ENCODE results near the gene TPRKB.
"Not testable (repeated sequence)": the region's sequence is repeated elsewhere in the genome, so short reads cannot be mapped to it uniquely, and the experiment has no call there.

The TPRKB gene

DNA sequence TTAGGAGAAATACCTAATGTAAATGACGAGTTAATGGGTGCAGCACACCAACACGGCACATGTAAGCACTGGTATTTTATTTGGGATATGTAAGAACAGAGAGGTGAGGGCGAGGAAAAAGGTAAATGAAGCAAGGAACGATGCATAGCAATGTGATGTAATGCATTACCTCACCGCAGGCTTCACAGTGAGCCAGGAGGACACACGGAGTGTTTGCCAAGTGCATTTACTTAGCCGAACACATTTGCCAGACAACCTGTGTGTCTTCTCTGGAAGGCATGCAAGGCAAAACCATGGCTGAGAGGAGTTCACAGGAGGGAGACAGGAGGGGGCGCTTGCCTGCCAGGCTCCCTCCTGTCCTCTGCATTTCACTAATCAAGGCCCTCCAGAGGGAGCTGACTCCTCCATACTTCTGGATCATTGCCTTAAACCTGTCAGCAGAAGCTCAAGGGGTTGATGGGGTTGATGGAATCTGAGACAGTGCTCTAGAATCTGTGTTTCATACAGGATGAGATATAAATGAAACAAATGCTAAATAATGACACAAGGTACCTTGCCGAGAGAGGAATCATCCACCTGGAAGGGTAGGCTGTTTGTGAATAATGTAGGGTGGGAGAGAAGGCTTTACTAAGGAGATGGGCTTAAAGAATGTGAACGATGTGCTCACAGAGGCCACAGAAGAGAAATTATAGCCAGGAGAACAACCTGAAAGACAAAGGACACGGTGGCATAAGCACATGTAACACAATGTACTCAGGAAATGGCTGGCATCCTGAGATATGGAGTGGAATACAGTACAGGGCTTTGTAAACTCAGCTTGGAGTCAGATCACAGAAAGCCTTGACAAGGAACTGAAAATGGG lies 9.1 kb upstream of the TPRKB start:
- DNase-seq (ENCODE audit: low read depth, low spot score), result no peak
- no peak overlapping the region for H3K27ac ChIP-seq

- no peak for DNase-seq (ENCODE audit: low read depth, low spot score)
- H3K27ac ChIP-seq, result no peak overlapping the region
Observed at GRCh38 chr2:73740767-73741166, 3.6 kb upstream of the TPRKB start.

- peak; percentile 10 for DNase-seq (ENCODE audit: low read depth, low spot score)
Observed at GRCh38 chr2:73739101-73739500, 2.0 kb upstream of the TPRKB start.

GRCh38 chr2:73736378-73736777 lies 767 bp downstream of the TPRKB start:
- peak overlapping the region; percentile 54 for H3K27ac ChIP-seq
- DNase-seq (ENCODE audit: low read depth, low spot score), result no peak

More at GRCh38 chr2:73739101-73739500, 2.0 kb upstream of the TPRKB start:
- H3K27ac ChIP-seq, result no peak overlapping the region

GRCh38 chr2:73730810-73731209 lies 6.3 kb downstream of the TPRKB start:
- no peak for DNase-seq (ENCODE audit: low read depth, low spot score)
- no peak overlapping the region for H3K27ac ChIP-seq

DNA sequence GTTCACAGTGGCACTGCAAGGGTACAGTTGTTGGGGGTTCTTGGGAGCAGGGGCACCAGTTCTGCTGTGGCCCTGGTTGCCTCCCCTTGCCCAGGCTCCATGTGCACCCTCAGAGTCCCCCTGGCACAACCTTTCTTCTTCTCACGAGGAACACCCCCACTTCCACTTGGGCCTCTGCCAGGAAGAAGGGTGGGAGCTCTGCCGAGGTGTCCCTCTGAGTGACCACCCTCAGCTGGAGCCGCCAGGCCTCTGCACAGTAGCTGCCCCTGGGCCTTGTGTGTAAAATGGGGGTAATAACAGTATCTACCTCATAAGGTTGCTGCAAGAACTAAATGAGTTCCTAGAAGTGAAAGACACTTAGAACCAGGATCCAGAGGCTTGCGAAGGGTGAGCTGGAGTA lies 8.4 kb downstream of the TPRKB start:
- no peak overlapping the region for H3K27ac ChIP-seq
- DNase-seq (ENCODE audit: low read depth, low spot score), result no peak

GRCh38 chr2:73728043-73728442 lies 9.1 kb downstream of the TPRKB start:
- DNase-seq (ENCODE audit: low read depth, low spot score), result no peak
- no peak overlapping the region for H3K27ac ChIP-seq

DNA sequence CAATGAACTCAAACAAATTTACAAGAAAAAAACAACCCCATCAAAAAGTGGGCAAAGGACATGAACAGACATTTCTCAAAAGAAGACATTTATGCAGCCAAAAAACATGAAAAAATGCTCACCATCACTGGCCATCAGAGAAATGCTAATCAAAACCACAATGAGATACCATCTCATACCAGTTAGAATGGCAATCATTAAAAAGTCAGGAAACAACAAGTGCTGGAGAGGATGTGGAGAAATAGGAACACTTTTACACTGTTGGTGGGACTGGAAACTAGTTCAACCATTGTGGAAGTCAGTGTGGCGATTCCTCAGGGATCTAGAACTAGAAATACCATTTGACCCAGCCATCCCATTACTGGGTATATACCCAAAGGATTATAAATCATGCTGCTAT lies 10.5 kb downstream of the TPRKB start:
- not testable (repeated sequence) for H3K27ac ChIP-seq

DNA sequence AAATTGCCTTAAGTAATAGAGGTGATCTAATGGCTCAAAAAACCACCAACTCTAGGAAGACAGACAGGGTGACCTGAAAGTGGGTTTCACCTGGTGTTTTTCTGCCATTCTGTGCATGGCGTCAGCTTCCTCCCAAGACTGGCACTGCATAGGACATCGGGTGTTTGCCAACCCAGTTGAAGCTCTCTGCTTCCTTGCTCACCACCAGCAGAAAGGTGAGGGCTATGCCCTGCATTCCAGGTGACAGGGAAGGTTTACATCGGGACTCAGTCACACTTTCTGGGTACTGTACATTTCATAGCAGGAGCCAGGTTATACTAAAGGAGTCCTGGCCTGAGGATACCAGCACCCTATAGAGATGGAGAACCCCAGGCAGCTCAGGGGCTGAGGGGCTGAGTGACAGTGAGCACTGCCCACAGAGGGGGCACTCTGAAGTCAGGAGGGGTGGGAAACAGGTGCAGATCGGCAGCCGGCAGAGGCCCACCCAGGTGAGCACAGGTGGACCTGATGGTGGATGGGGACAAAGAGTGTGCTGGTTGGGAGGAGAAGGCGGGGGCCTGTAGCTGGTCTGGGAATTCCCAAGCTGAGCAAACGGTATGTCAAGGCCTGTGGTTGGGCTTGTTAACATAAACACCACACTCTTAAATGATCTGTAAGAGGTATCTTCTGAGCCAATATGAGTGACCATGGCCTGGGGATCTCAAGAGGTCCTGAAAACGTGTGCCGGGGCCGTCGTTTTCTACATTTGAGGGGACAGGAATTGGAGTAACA lies 18.1 kb downstream of the TPRKB start:
- H3K27ac ChIP-seq, result no peak overlapping the region
- DNase-seq (ENCODE audit: low read depth, low spot score), result no peak

More for the DNA sequence above, 10.5 kb downstream of the TPRKB start:
- DNase-seq (ENCODE audit: low read depth, low spot score), result not testable (repeated sequence)

- DNase-seq (ENCODE audit: low read depth, low spot score), result no peak
- no peak overlapping the region for H3K27ac ChIP-seq
Observed at GRCh38 chr2:73718421-73718820, 18.7 kb downstream of the TPRKB start.

DNA sequence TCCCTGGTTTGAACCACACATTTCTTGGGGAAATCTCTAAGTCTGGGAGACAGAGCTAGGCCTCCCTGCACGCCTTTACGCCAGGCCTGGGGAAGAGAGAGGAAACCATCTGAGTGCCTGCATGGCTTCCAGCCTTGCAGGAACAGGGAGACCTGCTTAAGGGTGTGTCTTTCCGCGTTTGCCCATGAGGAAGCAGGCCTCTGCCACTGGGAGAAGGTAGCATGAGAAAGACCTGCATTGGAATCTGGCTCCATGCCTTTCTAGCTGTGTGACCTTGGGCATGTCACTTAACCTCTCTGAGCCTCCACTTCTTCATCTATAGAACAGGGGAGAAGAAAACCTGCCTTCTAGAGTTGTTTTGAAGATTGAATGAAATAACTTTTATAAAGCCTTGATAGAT lies 19.4 kb downstream of the TPRKB start:
- not testable (repeated sequence) for H3K27ac ChIP-seq; DNase-seq (ENCODE audit: low read depth, low spot score)

GRCh38 chr2:73717251-73717606 lies 19.9 kb downstream of the TPRKB start:
- H3K27ac ChIP-seq, result no peak overlapping the region
- no peak for DNase-seq (ENCODE audit: low read depth, low spot score)

GRCh38 chr2:73716543-73717250 lies 20.4 kb downstream of the TPRKB start:
- no peak for DNase-seq (ENCODE audit: low read depth, low spot score)
- no peak overlapping the region for H3K27ac ChIP-seq

DNA sequence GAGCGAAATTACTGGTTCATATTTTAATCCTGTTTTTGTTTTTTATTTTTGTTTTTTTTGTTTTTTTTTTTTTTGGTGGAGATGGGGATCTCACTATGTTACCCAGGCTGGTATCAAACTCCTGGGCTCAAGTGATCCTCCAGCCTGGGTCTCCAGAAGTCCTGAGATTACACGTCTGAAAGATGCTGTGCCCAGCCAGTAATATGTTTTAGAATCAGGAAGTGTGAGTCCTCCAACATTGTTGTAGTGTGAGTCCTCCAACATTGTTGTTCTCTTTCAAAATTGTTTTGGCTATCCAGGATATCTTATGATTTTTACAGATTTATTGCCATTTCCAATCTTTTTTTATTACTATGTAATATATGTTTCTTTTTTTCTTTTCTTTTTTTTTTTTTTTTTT lies 23.1 kb downstream of the TPRKB start:
- DNase-seq (ENCODE audit: low read depth, low spot score), result no peak
- no peak overlapping the region for H3K27ac ChIP-seq

DNA sequence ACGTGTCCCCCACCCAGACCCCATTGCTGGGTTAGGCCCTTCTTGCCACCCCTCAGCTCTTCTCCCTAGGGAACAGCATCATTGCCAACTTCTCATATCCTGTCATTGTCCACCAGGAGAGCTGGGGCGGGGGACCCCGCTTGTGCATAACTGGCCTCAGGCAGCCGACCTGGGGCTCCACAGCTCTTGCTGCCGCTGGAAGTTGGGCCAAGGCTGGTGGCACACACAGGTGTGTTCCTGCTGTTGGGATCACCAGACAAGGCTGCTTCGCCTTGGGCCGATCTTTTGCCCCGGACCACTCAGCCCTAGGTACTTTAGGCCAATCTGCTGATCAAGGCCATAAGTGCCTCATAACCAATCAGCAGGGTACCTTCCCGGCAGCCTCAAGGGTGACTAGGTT lies 28.6 kb downstream of the TPRKB start:
- DNase-seq (ENCODE audit: low read depth, low spot score), result no peak
- no peak overlapping the region for H3K27ac ChIP-seq

DNA sequence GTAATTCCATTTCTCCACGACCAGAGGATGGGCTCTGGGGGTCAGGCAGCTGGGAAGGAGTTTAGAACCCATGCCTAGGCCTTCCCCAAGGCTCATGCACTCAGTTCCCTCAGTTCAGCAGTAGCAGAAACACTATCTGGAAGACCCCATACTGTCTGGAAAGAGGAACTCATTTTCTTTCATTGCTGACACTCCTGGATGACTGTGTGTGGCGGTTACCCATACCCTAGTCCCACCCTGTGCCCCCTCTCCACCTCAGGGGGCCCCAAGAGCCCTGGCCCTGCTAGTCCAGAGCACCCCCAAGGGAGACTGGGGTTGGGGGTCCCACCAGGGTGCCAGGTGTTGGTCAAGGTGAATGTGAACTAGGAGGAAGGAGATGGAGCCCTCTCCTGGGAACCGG lies 29.5 kb downstream of the TPRKB start:
- no peak for DNase-seq (ENCODE audit: low read depth, low spot score)

DNA sequence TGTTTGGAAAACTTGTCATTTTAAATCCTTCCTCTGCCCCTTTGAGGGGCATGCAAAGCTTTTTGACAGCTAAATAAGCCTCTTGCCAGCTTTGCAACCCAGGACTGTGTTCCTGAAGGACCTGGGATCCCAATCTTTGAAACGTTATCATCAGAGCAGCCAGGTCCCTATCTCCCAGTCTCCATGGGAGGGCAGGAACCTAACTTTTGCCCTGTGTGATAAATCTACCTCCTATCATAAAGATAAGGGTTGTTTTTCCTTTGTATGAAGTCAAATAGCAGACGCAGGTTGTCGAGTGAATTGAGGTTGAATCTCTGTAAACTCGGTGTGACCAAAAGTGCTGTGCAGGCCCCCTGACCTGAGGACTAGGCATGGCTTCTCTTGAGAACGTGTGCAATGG lies 30.1 kb downstream of the TPRKB start:
- H3K27ac ChIP-seq, result no peak overlapping the region
- no peak for DNase-seq (ENCODE audit: low read depth, low spot score)

More for the DNA sequence above, 29.5 kb downstream of the TPRKB start:
- no peak overlapping the region for H3K27ac ChIP-seq

- no peak for DNase-seq (ENCODE audit: low read depth, low spot score)
Observed at GRCh38 chr2:73705091-73705490, 32.1 kb downstream of the TPRKB start.

DNA sequence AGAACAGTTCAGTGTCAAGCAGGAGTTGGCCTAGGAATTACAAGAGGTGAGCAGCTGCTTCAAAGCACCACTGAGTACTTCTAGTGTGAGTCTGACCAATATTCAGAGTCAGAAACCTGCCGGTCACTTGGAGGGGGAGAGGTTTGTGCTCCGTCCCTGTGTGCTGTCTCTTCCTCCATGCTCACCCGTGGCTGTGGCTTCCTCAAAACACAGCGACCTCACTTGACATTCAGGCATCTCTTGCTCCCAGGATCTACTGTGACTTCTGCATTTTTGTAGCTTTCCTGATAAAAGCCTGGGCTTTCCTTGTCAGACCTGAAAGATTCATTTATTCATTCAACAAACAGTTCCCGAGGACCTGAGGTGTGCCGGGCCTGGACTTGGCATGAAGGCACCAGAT lies 32.9 kb downstream of the TPRKB start:
- H3K27ac ChIP-seq, result no peak overlapping the region
- no peak for DNase-seq (ENCODE audit: low read depth, low spot score)

More at GRCh38 chr2:73705091-73705490, 32.1 kb downstream of the TPRKB start:
- H3K27ac ChIP-seq, result no peak overlapping the region

- no peak for DNase-seq (ENCODE audit: low read depth, low spot score)
- no peak overlapping the region for H3K27ac ChIP-seq
Observed at GRCh38 chr2:73703675-73704074, 33.5 kb downstream of the TPRKB start.
